HG03457 (cell line): ENCODE data around the gene DOCK9.
"Not testable (repeated sequence)": the region's sequence is repeated elsewhere in the genome, so short reads cannot be mapped to it uniquely, and the experiment has no call there.

Source experiments
- ATAC-seq: cut with Tn5 transposase; IDR thresholded peaks from one replicate; pipeline ENCODE4 v1.9.1; 2021; ENCODE audit warnings: moderate number of reproducible peaks; ENCODE audit not compliant: unreplicated experiment

DOCK9 gene

DNA sequence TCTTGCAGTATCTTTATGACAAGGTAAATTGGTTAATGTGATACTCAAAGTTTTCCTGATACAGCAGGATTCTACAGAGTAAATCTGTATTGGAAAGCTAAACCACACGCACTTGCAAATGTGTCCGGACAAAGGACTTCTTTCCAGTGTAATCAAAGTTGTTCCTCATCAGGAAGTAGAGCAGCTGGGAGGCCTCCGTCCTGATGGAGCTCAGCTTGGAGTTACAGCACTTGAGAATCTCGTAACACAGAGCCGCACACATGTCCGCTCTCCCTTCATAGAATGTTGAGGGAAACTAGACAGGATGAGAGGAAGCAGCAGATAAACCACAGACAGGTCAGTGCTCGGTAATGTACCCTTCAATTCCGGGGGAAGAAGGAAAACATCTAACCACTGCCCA, 146.6 kb downstream of the DOCK9 start:
- ATAC-seq = no peak

- ATAC-seq = no peak
Measured at GRCh38 chr13:98829541-98829940, 148.3 kb downstream of the DOCK9 start.

DNA sequence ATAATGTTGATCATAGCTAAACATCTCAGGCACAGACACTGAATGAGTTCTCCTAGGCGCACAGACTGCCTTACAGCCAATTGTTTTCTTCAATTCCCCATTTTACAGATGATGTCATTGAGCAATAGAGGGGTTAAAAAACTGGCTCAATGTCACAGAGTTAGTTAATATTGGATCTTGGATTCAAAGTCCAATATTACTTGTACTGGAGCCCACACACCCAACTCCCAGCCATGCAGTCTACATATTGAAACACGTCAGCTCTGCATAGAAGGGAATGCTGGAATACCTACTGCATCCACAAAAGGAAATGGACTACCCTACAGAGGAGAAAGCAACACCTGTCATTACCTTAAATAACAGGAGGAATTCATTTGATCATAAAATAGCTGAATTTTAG, 149.2 kb downstream of the DOCK9 start:
- ATAC-seq = no peak

DNA sequence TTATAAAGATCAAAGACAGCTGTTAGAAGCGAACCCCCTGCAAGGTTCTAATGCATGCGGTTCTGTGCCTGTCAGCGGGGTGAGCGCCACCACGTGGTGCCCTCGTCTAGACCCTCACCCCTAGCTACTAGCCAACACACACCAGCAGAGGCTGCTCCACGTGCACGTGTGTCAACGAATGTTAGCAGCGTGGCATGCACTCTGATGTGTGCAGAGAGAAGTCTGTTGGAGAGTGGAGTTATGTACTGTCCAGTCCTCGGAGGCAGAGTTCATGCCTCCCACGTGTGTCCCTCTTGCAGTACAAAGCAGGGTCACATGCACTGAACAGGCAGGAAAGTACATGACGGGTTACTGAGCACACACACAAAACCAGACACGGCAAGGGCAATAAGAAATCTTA, 150.4 kb downstream of the DOCK9 start:
- ATAC-seq = no peak

GRCh38 chr13:98826146-98826545, 151.7 kb downstream of the DOCK9 start:
- no peak for ATAC-seq

GRCh38 chr13:98825659-98826058, 152.2 kb downstream of the DOCK9 start:
- no peak for ATAC-seq

DNA sequence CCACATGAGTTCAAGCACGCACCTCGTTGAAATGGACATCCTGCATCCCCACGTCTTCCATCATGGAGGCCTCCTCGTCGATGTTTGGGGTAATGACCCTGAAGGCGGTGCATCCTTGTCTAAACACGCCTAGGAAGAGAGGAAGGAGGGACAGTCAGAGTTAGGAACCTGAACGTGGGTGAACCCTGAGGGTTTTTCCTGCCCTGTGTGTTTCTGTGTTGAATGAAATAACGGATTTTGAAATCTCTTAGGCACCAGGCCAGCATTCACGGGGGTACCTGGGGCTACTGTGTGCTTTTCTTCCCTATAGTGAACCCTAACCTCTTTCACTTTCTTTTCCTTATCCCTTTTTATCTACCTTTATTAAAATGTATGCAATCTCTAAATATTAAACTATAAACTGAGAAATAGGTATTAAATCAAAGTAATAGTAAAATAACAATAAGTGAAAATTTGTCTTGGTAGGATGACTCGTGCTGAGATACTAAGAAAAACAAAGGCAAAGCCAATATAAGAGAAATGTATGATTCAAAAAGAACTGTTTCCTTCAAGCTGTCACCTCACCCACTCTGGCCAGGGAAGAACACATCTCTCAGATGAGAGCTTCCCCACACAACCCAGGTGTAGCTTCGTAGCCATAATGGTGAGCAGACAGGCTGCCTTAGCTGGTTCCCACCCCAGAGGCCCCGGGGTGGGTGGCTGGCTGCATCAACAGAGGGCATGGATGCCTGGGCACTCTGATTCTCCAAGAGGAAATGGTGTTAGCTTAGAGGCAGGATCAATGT, 153.3 kb downstream of the DOCK9 start:
- ATAC-seq = no peak

GRCh38 chr13:98823442-98823841, 154.4 kb downstream of the DOCK9 start:
- ATAC-seq = no peak

DNA sequence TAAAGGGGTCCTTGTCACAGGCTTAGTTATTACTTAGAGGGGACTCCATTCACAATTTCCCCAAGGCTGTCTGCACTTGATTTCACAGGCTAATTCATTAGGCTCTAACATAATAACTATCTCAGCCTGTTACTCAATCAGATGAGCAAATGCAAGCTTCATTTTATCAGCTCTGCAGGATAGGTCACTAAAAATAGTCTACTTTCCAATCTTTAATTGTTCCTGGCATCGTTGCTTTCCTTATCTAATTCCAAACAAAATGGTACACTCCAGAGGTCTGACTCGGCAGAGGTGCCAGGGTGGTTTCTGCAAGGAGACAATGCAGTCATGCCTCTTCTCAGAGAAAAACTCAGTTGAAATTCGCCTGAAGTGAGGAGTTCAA, 155.6 kb downstream of the DOCK9 start:
- ATAC-seq = no peak

DNA sequence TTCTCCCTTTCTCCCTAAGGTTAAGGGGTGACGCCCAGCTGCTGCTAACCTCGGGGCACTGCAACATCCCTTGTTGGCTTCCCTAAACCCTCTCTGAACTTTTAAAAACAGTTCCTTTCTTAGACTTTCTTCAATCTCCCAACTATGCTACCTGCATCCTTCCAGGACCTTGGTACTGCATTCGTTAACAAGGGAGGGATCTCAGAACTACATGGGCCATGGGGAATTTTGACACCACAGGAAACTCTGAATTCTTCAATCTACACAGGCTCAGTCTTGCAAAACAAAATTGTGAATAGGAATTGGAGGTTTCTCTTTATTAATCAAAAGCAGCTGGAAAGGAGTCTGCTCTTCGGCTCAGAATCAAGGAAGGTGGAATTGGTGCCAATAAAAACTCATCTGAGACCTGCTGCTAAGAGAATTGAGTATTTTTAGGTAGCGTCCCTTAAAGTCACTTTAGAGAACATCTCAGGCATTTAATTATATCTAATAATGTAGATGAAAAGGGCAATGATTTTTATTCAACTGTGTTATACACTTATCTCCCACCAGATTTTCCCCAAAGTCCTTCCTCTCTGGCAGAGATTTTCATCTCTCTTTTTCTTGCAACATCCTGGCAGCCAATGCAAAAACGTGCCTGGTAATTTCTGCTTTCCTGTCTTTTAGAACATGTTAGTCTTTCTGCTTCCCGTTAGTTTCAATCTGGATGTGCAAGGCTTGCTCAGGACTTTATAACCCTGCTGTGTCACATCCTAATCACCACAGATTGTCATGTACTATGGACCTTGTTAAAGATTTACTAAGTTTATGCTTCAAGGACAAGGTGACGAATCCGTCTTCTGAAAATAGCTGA, 156.3 kb downstream of the DOCK9 start:
- no peak for ATAC-seq

GRCh38 chr13:98820744-98821371, 157.0 kb downstream of the DOCK9 start:
- no peak for ATAC-seq

DNA sequence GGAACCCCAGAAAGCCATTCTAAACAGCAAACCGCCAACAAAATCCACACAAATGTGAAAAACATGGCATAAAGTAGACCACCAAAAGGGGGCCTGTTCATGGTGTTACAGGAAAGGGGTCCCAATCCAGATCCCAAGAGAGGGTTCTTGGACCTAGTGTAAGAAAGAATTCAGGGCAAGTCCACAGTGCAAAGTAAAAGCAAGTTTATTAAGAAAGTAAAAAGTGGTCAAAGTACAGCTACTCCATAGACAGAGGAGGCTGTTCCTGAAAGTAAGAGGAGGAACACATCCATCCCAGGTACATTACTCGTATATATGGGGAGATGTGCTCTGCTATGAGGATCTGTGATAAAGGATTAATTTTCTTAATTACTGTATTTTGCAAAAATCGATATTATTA, 157.6 kb downstream of the DOCK9 start:
- no peak for ATAC-seq

- no peak for ATAC-seq
Measured at GRCh38 chr13:98819382-98820010, 158.4 kb downstream of the DOCK9 start.

GRCh38 chr13:98816406-98816805, 161.5 kb downstream of the DOCK9 start:
- ATAC-seq = no peak

GRCh38 chr13:98813993-98814392, 163.9 kb downstream of the DOCK9 start:
- ATAC-seq = no peak

GRCh38 chr13:98812186-98812790, 165.6 kb downstream of the DOCK9 start:
- ATAC-seq = not testable (repeated sequence)

GRCh38 chr13:98810746-98811145, 167.1 kb downstream of the DOCK9 start:
- no peak for ATAC-seq

GRCh38 chr13:98809345-98809777, 168.5 kb downstream of the DOCK9 start:
- ATAC-seq = no peak

DNA sequence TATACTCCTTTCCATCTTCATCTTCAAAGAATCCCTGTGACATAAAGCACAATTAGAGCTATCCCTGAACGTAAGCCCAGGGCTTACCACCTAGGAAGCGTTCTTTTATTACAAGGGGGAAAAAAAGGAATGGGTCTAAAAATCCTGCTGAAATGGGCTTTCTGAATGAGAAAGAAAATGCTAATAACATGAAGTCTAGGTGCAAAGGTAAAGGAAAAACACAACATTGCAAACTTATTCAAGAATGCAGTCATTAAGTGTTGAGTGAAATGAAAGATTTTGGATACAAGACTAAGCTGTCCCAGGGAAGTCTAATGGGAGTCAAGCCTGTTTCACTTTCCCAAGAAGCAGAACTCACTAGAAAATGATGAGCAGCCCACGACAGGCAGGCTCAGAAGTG, 170.1 kb downstream of the DOCK9 start:
- no peak for ATAC-seq

DNA sequence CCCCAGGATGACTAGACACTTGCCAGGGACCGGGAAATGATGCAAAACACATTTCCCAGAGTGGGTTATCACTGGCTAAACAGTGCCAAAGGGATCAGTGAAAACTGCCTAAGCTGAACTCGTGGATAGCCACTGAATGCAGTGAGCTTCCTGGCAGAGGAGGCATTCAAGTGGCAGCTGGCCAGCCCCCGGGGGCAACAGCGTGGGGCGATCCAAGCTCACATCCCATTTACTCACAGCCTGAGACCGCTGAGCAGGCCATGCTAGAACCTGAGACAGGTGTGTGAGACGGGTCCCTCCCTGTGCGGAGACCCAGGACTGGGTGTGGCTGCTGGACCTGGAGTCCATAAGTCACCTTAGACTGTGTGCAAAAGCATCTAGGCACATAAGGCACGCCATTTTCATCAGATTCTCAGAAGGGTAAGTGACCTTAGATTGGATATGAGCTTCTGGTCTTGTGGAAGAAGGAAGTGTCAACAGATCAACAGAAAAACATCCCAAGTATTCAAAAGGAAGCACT, 173.5 kb downstream of the DOCK9 start:
- no peak for ATAC-seq

- no peak for ATAC-seq
Measured at GRCh38 chr13:98803921-98804320, 173.9 kb downstream of the DOCK9 start.
